HG02623 (cell line): ENCODE data around the gene RAC3.

ENCODE experiments used
- ATAC-seq: cut with Tn5 transposase; IDR thresholded peaks from one replicate; pipeline ENCODE4 v1.9.1; 2021; ENCODE audit warnings: moderate library complexity; ENCODE audit not compliant: unreplicated experiment

The RAC3 gene

GRCh38 chr17:82065193-82065637 is 33.7 kb downstream of the RAC3 start:
- ATAC-seq, result peak; percentile 24

- ATAC-seq, result peak; percentile 59
Measured at GRCh38 chr17:82065638-82066303, 34.3 kb downstream of the RAC3 start, which contains the start of gene DUS1L. Gene DUS1L, minus strand, starts transcription at chr17:82065804. Its CDS starts 745 bp downstream, at chr17:82065059.

GRCh38 chr17:82070611-82071010 is 39.1 kb downstream of the RAC3 start:
- ATAC-seq, result no peak

- no peak for ATAC-seq
Measured at GRCh38 chr17:82072827-82073226, 41.3 kb downstream of the RAC3 start.

GRCh38 chr17:82073446-82073845 is 42.0 kb downstream of the RAC3 start:
- no peak for ATAC-seq

GRCh38 chr17:82076018-82076784 is 44.7 kb downstream of the RAC3 start:
- ATAC-seq, result no peak

- no peak for ATAC-seq
Measured at GRCh38 chr17:82076785-82077591, 45.5 kb downstream of the RAC3 start.

GRCh38 chr17:82077617-82078358 is 46.3 kb downstream of the RAC3 start:
- no peak for ATAC-seq

- no peak for ATAC-seq
Measured at GRCh38 chr17:82078433-82078832, 47.0 kb downstream of the RAC3 start.

GRCh38 chr17:82079001-82079677 is 47.7 kb downstream of the RAC3 start:
- no peak for ATAC-seq

- no peak for ATAC-seq
Measured at GRCh38 chr17:82080048-82080788, 48.7 kb downstream of the RAC3 start.

GRCh38 chr17:82080789-82081464 is 49.4 kb downstream of the RAC3 start:
- ATAC-seq, result no peak

GRCh38 chr17:82081546-82081945 is 50.1 kb downstream of the RAC3 start:
- ATAC-seq, result no peak

- ATAC-seq, result no peak
Measured at GRCh38 chr17:82081966-82082365, 50.5 kb downstream of the RAC3 start.

- no peak for ATAC-seq
Measured at GRCh38 chr17:82082456-82082855, 51.0 kb downstream of the RAC3 start.

- ATAC-seq, result no peak
Measured at GRCh38 chr17:82083009-82083408, 51.5 kb downstream of the RAC3 start.
